Left kidney (tissue), 1 donor: ENCODE results near the gene MTCL3.

Experiments used
- DNase-seq: peaks from one replicate; pipeline ENCODE4 v3.0.0-alpha.2; 2013

The MTCL3 gene

GRCh38 chr6:127518710-127519468, at the start of gene MTCL3:
TSS of gene MTCL3 (minus strand) at chr6:127519335.
- DNase-seq: peak; percentile 27

GRCh38 chr6:127567476-127567875, 48.3 kb upstream of the MTCL3 start:
- no peak for DNase-seq

- DNase-seq: no peak
Measured at GRCh38 chr6:127566651-127567050, 47.5 kb upstream of the MTCL3 start.

- DNase-seq: no peak
Measured at GRCh38 chr6:127566119-127566518, 47.0 kb upstream of the MTCL3 start.

- no peak for DNase-seq
Measured at GRCh38 chr6:127564761-127565160, 45.6 kb upstream of the MTCL3 start.

- no peak for DNase-seq
Measured at GRCh38 chr6:127561660-127562059, 42.5 kb upstream of the MTCL3 start.

- no peak for DNase-seq
Measured at GRCh38 chr6:127554435-127555006, 35.4 kb upstream of the MTCL3 start.

GRCh38 chr6:127550403-127550802, 31.3 kb upstream of the MTCL3 start:
- no peak for DNase-seq

- DNase-seq: no peak
Measured at GRCh38 chr6:127547904-127548649, 28.9 kb upstream of the MTCL3 start.

- no peak for DNase-seq
Measured at GRCh38 chr6:127547215-127547614, 28.1 kb upstream of the MTCL3 start.

GRCh38 chr6:127539272-127539671, 20.1 kb upstream of the MTCL3 start:
- no peak for DNase-seq

GRCh38 chr6:127538750-127539264, 19.7 kb upstream of the MTCL3 start:
- DNase-seq: no peak

GRCh38 chr6:127533736-127534135, 14.6 kb upstream of the MTCL3 start:
- DNase-seq: no peak

GRCh38 chr6:127533011-127533410, 13.9 kb upstream of the MTCL3 start:
- no peak for DNase-seq

GRCh38 chr6:127522714-127523113, 3.6 kb upstream of the MTCL3 start:
- no peak for DNase-seq

- DNase-seq: peak; percentile 31
Measured at GRCh38 chr6:127520066-127520465, 931 bp upstream of the MTCL3 start.

- DNase-seq: no peak
Measured at GRCh38 chr6:127519469-127519785, 292 bp upstream of the MTCL3 start.

- DNase-seq: no peak
Measured at GRCh38 chr6:127518191-127518709, 885 bp downstream of the MTCL3 start.

GRCh38 chr6:127517693-127518092, 1.4 kb downstream of the MTCL3 start:
- no peak for DNase-seq

- DNase-seq: peak; percentile 37
Measured at GRCh38 chr6:127516662-127517273, 2.4 kb downstream of the MTCL3 start.

GRCh38 chr6:127515794-127516661, 3.1 kb downstream of the MTCL3 start:
- DNase-seq: peak; percentile 71
